BLaER1 treated with 17β-estradiol and CSF1 and Interleukin-3, amounts not matched to agents 10 nM and 100 nM (cell line): ENCODE measurements around the gene CDKAL1.

ENCODE experiments used
- H3K27ac ChIP-seq, 11 experiments: shearing (Covaris generic); formaldehyde crosslinking; 2 replicates each; pipeline ENCODE4 v1.8.1; 2022
- H3K27me3 ChIP-seq, 11 experiments: shearing (Covaris generic); formaldehyde crosslinking; 2 replicates each; pipeline ENCODE4 v1.8.1; 2022
- H3K36me3 ChIP-seq, 11 experiments: shearing (Covaris generic); formaldehyde crosslinking; 2 replicates each; pipeline ENCODE4 v1.8.1; 2022
- H3K4me1 ChIP-seq, 10 experiments: shearing (Covaris generic); formaldehyde crosslinking; 2 replicates each; pipeline ENCODE4 v1.8.1; 2022
- H3K4me2 ChIP-seq, 11 experiments: shearing (Covaris generic); formaldehyde crosslinking; 2 replicates each; pipeline ENCODE4 v1.8.1; 2022
- H3K4me3 ChIP-seq, 10 experiments: shearing (Covaris generic); formaldehyde crosslinking; 2 replicates each; pipeline ENCODE4 v1.8.1; 2022
- H3K9ac ChIP-seq, 11 experiments: shearing (Covaris generic); formaldehyde crosslinking; 2 replicates each; pipeline ENCODE4 v1.8.1; 2022
- H3K9me3 ChIP-seq, 11 experiments: shearing (Covaris generic); formaldehyde crosslinking; replicated peaks in 1 of 11; 2 replicates each; pipeline ENCODE4 v1.8.1; 2022
- H4K20me1 ChIP-seq, 11 experiments: shearing (Covaris generic); formaldehyde crosslinking; 2 replicates each; pipeline ENCODE4 v1.8.1; 2022
- Cebpa-rat ChIP-seq, 11 experiments: shearing (Covaris generic); IDR thresholded peaks; 2 replicates each; pipeline ENCODE4 v1.8.1; 2022

Gene CDKAL1

GRCh38 chr6:20838113-20838512, 303.9 kb downstream of the CDKAL1 start:
- H3K4me2 ChIP-seq, result no peak overlapping the region
- H3K4me1 ChIP-seq, result peaks cover 0 to 7% (median 0%) of the 10 kb centered on the region in 10 experiments; a peak in 4 of 20 replicates
- H4K20me1 ChIP-seq, result no peaks in the 10 kb centered on the region
- no peak overlapping the region for H3K4me3 ChIP-seq
- no peak for TF ChIP-seq Cebpa-rat (IDR thresholded peaks at IDR 0.05)
- H3K9ac ChIP-seq, result no peak overlapping the region
- H3K9me3 ChIP-seq, result no peaks in the 10 kb centered on the region
- no peaks in the 10 kb centered on the region; a peak in 1 of 22 replicates for H3K36me3 ChIP-seq
- no peaks in the 10 kb centered on the region for H3K27me3 ChIP-seq
- no peak overlapping the region for H3K27ac ChIP-seq

- Histone ChIP-seq H3K27me3 (no peaks in the 10 kb centered on the region), H3K9me3 (no peaks in the 10 kb centered on the region), H4K20me1 (no peaks in the 10 kb centered on the region), H3K4me3 (no peak overlapping the region), H3K36me3 (no peaks in the 10 kb centered on the region; a peak in 1 of 22 replicates), H3K4me2 (no peak overlapping the region), H3K9ac (no peak overlapping the region), H3K27ac (no peak overlapping the region), H3K4me1 (no peaks in the 10 kb centered on the region)
- no peak for TF ChIP-seq Cebpa-rat (IDR thresholded peaks at IDR 0.05)
These were observed 305.4 kb downstream of the CDKAL1 start for GRCh38 chr6:20839630-20840029.

- no peaks in the 10 kb centered on the region; a peak in 1 of 22 replicates for H3K36me3 ChIP-seq
- H3K27me3 ChIP-seq, result no peaks in the 10 kb centered on the region
- no peak overlapping the region for H3K9ac ChIP-seq
- H3K4me1 ChIP-seq, result no peaks in the 10 kb centered on the region
- TF ChIP-seq Cebpa-rat (IDR thresholded peaks at IDR 0.05), result no peak
- H3K4me2 ChIP-seq, result no peak overlapping the region
- no peaks in the 10 kb centered on the region for H4K20me1 ChIP-seq
- no peak overlapping the region for H3K27ac ChIP-seq
- H3K4me3 ChIP-seq, result no peak overlapping the region
- no peaks in the 10 kb centered on the region for H3K9me3 ChIP-seq
These were observed 306.4 kb downstream of the CDKAL1 start for GRCh38 chr6:20840675-20841074.

- H3K27ac ChIP-seq, result no peak overlapping the region
- no peak overlapping the region for H3K4me3 ChIP-seq
- H4K20me1 ChIP-seq, result no peaks in the 10 kb centered on the region
- H3K27me3 ChIP-seq, result no peaks in the 10 kb centered on the region
- no peak overlapping the region for H3K9ac ChIP-seq
- no peak for TF ChIP-seq Cebpa-rat (IDR thresholded peaks at IDR 0.05)
- no peaks in the 10 kb centered on the region; a peak in 1 of 22 replicates for H3K36me3 ChIP-seq
- H3K9me3 ChIP-seq, result no peaks in the 10 kb centered on the region
- peaks cover 0 to 6% (median 5%) of the 10 kb centered on the region in 10 experiments; a peak in 8 of 20 replicates for H3K4me1 ChIP-seq
- H3K4me2 ChIP-seq, result no peak overlapping the region
These were observed 307.5 kb downstream of the CDKAL1 start for GRCh38 chr6:20841806-20842205.

GRCh38 chr6:20845592-20845991, 311.3 kb downstream of the CDKAL1 start:
- Histone ChIP-seq H4K20me1 (no peaks in the 10 kb centered on the region), H3K36me3 (peaks cover 0 to 10% (median 6%) of the 10 kb centered on the region in 11 experiments; a peak in 6 of 22 replicates), H3K9ac (no peak overlapping the region), H3K27ac (no peak overlapping the region), H3K4me2 (no peak overlapping the region), H3K4me3 (no peak overlapping the region), H3K4me1 (peaks cover 0 to 10% (median 5%) of the 10 kb centered on the region in 10 experiments; a peak in 8 of 20 replicates), H3K27me3 (no peaks in the 10 kb centered on the region), H3K9me3 (peaks cover 0 to 5% (median 0%) of the 10 kb centered on the region in 11 experiments; a peak in 1 of 22 replicates)
- no peak for TF ChIP-seq Cebpa-rat (IDR thresholded peaks at IDR 0.05)

GRCh38 chr6:20846602-20847028, 312.4 kb downstream of the CDKAL1 start:
- Histone ChIP-seq H4K20me1 (no peaks in the 10 kb centered on the region), H3K4me2 (peak overlapping the region in 4 of 11 experiments; percentile 2 to 38 (median 24); a peak in 4 of 22 replicates), H3K27ac (no peak overlapping the region), H3K9me3 (peaks cover 0 to 5% (median 0%) of the 10 kb centered on the region in 11 experiments; a peak in 1 of 22 replicates), H3K4me3 (no peak overlapping the region), H3K27me3 (no peaks in the 10 kb centered on the region), H3K9ac (no peak overlapping the region), H3K36me3 (peaks cover 0 to 10% (median 6%) of the 10 kb centered on the region in 11 experiments; a peak in 6 of 22 replicates), H3K4me1 (peaks cover 0 to 10% (median 5%) of the 10 kb centered on the region in 10 experiments; a peak in 8 of 20 replicates)
- no peak for TF ChIP-seq Cebpa-rat (IDR thresholded peaks at IDR 0.05)

GRCh38 chr6:20847904-20848303, 313.6 kb downstream of the CDKAL1 start:
- Histone ChIP-seq H3K4me3 (no peak overlapping the region), H3K9ac (no peak overlapping the region), H4K20me1 (no peaks in the 10 kb centered on the region), H3K27me3 (no peaks in the 10 kb centered on the region), H3K36me3 (peaks cover 0 to 10% (median 6%) of the 10 kb centered on the region in 11 experiments; a peak in 6 of 22 replicates), H3K4me1 (peaks cover 0 to 10% (median 5%) of the 10 kb centered on the region in 10 experiments; a peak in 8 of 20 replicates), H3K9me3 (peaks cover 0 to 5% (median 0%) of the 10 kb centered on the region in 11 experiments; a peak in 1 of 22 replicates), H3K4me2 (no peak overlapping the region), H3K27ac (no peak overlapping the region)
- TF ChIP-seq Cebpa-rat (IDR thresholded peaks at IDR 0.05), result no peak

- H3K27ac ChIP-seq, result no peak overlapping the region
- no peak for TF ChIP-seq Cebpa-rat (IDR thresholded peaks at IDR 0.05)
- no peaks in the 10 kb centered on the region for H3K27me3 ChIP-seq
- H3K4me1 ChIP-seq, result peaks cover 0 to 10% (median 5%) of the 10 kb centered on the region in 10 experiments; a peak in 8 of 20 replicates
- no peak overlapping the region for H3K4me3 ChIP-seq
- peaks cover 0 to 10% (median 6%) of the 10 kb centered on the region in 11 experiments; a peak in 5 of 22 replicates for H3K36me3 ChIP-seq
- H3K9ac ChIP-seq, result no peak overlapping the region
- no peaks in the 10 kb centered on the region for H4K20me1 ChIP-seq
- H3K9me3 ChIP-seq, result peaks cover 0 to 5% (median 0%) of the 10 kb centered on the region in 11 experiments; a peak in 1 of 22 replicates
- no peak overlapping the region for H3K4me2 ChIP-seq
These were observed 316.6 kb downstream of the CDKAL1 start for GRCh38 chr6:20850686-20851416.

- H4K20me1 ChIP-seq, result no peaks in the 10 kb centered on the region
- peaks cover 0 to 10% (median 6%) of the 10 kb centered on the region in 11 experiments; a peak in 5 of 22 replicates for H3K36me3 ChIP-seq
- H3K27ac ChIP-seq, result no peak overlapping the region
- peaks cover 0 to 4% (median under 1%) of the 10 kb centered on the region in 10 experiments; a peak in 6 of 20 replicates for H3K4me1 ChIP-seq
- H3K27me3 ChIP-seq, result no peaks in the 10 kb centered on the region
- peaks cover 0 to 5% (median 0%) of the 10 kb centered on the region in 11 experiments; a peak in 1 of 22 replicates for H3K9me3 ChIP-seq
- no peak overlapping the region for H3K4me3 ChIP-seq
- no peak for TF ChIP-seq Cebpa-rat (IDR thresholded peaks at IDR 0.05)
- no peak overlapping the region for H3K9ac ChIP-seq
- no peak overlapping the region for H3K4me2 ChIP-seq
These were observed 317.5 kb downstream of the CDKAL1 start for GRCh38 chr6:20851795-20852194.
